GM12892 (cell line): ENCODE measurements around the gene FOXA2.

Experiments used
- POLR2A ChIP-seq: IDR thresholded peaks from 2 replicates; pipeline ENCODE4 v1.6.1; 2011; ENCODE audit warnings: low read depth, low read length, control low read depth
- TAF1 ChIP-seq: IDR thresholded peaks from 2 replicates; pipeline ENCODE4 v1.6.1; 2011; ENCODE audit warnings: low read depth, mild to moderate bottlenecking, control low read depth, low read length, borderline replicate concordance

DNA sequence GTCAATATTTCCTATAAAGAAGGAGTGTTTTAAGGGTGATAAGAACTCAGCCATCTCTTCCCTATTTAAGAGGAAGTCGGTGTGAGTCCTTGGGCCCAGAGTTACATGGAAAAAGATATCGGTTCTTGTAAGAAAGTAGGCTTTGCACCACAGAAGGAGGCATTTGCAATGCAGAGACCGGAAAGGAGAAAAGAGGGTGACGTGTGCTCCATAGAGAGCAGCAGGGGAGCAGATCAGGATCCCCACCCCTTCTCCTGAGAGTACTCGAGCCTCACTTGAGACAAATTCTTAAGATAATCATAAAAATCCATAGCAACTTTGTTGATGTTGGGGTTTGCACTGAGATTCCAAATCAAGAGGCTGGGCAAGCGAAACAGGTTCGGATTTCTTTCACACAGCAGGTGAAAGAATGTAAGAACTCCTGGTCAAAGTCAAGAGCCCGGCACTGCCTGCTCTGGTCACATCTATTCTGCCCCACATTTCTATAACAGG lies 27.8 kb downstream of the FOXA2 start:
- TF ChIP-seq POLR2A (no peak), TAF1 (no peak)
